H1 (cell line): ENCODE measurements around the gene FIGNL2. TPM values are rescaled to one million over a fixed set of nuclear protein-coding genes. Genes with fewer than 3 reads are reported as not detected.
A peak's percentile ranks its signal among the peaks of the same experiment; 100 is the strongest.

Source experiments
- CTCF ChIA-PET: fragments of 300-600 bp; sonication (Branson Sonifier 250); formaldehyde crosslinking; loops from one replicate; lab custom pipeline; 2021; ENCODE audit not compliant: partially characterized antibody; lab: Charles Lee
- POLR2A ChIA-PET: fragments of 300-600 bp; sonication (Branson Sonifier 250); formaldehyde crosslinking; loops from one replicate; lab custom pipeline; 2021; ENCODE audit warnings: inconsistent platforms; ENCODE audit not compliant: partially characterized antibody; lab: Charles Lee
- DNase-seq, 2 experiments: peaks; one replicate each; pipeline versions ENCODE4 v3.0.0 to v3.0.0-alpha.2; 2010 to 2022; ENCODE audit warnings: low spot score in 2 of 2, low read depth in 1 of 2, mixed read lengths in 1 of 2
- FAIRE-seq: peaks from 2 replicates; lab custom pipeline; 2011; peaks lifted over from hg19 to GRCh38; lab: Jason Lieb, UNC
- H2AFZ ChIP-seq: 2 replicates; pipeline ENCODE4 v1.8.1; 2012; ENCODE audit warnings: low read length, inconsistent platforms
- H2AK5ac ChIP-seq: 2 replicates; pipeline ENCODE4 v1.6.1; 2013; ENCODE audit warnings: low read depth, low read length
- H2BK120ac ChIP-seq: replicated peaks from 2 replicates; pipeline ENCODE3; 2013; ENCODE audit warnings: low read depth, low read length, inconsistent platforms
- H2BK12ac ChIP-seq: 2 replicates; pipeline ENCODE4 v1.6.1; 2013; ENCODE audit warnings: low read depth, low read length
- H2BK15ac ChIP-seq: 2 replicates; pipeline ENCODE4 v1.6.1; 2013; ENCODE audit warnings: low read length
- H2BK20ac ChIP-seq: 2 replicates; pipeline ENCODE4 v1.6.1; 2013; ENCODE audit warnings: low read length
- H2BK5ac ChIP-seq: 2 replicates; pipeline ENCODE4 v1.6.1; 2013; ENCODE audit warnings: low read depth, low read length
- H3K14ac ChIP-seq: 2 replicates; pipeline ENCODE4 v1.6.1; 2013; ENCODE audit warnings: inconsistent platforms; ENCODE audit not compliant: insufficient read length
- H3K18ac ChIP-seq: 2 replicates; pipeline ENCODE4 v1.6.1; 2013; ENCODE audit warnings: low read length; ENCODE audit errors: extremely low read depth
- H3K23ac ChIP-seq: 2 replicates; pipeline ENCODE4 v1.6.1; 2013; ENCODE audit warnings: inconsistent platforms; ENCODE audit not compliant: insufficient read length
- H3K23me2 ChIP-seq: 2 replicates; pipeline ENCODE4 v1.6.1; 2013; ENCODE audit warnings: low read depth, low read length
- H3K27ac ChIP-seq: 2 replicates; pipeline ENCODE4 v1.6.1; 2011; ENCODE audit warnings: low read depth, low read length, inconsistent platforms
- H3K27me3 ChIP-seq, 4 experiments: replicated peaks in 1 of 4; 1 replicate in 1 of 4; 2 replicates in 3 of 4; pipeline versions ENCODE4 v1.6.1 to v1.8.1; 2011 to 2013; ENCODE audit warnings: low read length in 3 of 4, mild to moderate bottlenecking in 3 of 4, inconsistent platforms in 2 of 4, mixed read lengths in 2 of 4, moderate library complexity in 1 of 4; ENCODE audit not compliant: control insufficient read depth in 3 of 4, insufficient read depth in 3 of 4; ENCODE audit errors: extremely low read depth in 1 of 4
- H3K36me3 ChIP-seq, 4 experiments: 2 replicates each; pipeline versions ENCODE4 v1.6.1 to v1.8.1; 2011 to 2013; ENCODE audit warnings: mild to moderate bottlenecking in 4 of 4, low read length in 3 of 4, moderate library complexity in 2 of 4, control low read depth in 1 of 4, inconsistent platforms in 1 of 4; ENCODE audit not compliant: insufficient read depth in 4 of 4, control insufficient read depth in 2 of 4
- H3K4ac ChIP-seq: replicated peaks from 2 replicates; pipeline ENCODE3; 2013; ENCODE audit warnings: low read length, low read depth, mixed read lengths, inconsistent platforms; ENCODE audit not compliant: insufficient read length
- H3K4me1 ChIP-seq, 4 experiments: replicated peaks in 1 of 4; 1 replicate in 1 of 4; 2 replicates in 3 of 4; pipeline versions ENCODE4 v1.6.1 to v1.8.1; 2011 to 2013; ENCODE audit warnings: low read length in 3 of 4, inconsistent platforms in 2 of 4, mixed read lengths in 1 of 4; ENCODE audit not compliant: insufficient read depth in 4 of 4, control insufficient read depth in 3 of 4
- H3K4me2 ChIP-seq, 2 experiments: 2 replicates each; pipeline versions ENCODE4 v1.6.1 to v1.8.1; 2011 to 2013; ENCODE audit warnings: low read depth in 2 of 2, low read length in 2 of 2, control low read depth in 1 of 2, inconsistent platforms in 1 of 2, mild to moderate bottlenecking in 1 of 2; ENCODE audit not compliant: insufficient read depth in 1 of 2
- H3K4me3 ChIP-seq, 4 experiments: fragments of 200-600, 300-600 bp in 1 of 4; sonication (generic), shearing (Covaris generic), sonication (Bioruptor Twin) in 1 of 4; 2 replicates each; pipeline versions ENCODE4 v1.5.1 to v1.8.1; 2011 to 2016; ENCODE audit warnings: low read length in 4 of 4, low read depth in 3 of 4, control low read depth in 2 of 4, inconsistent platforms in 2 of 4, mild to moderate bottlenecking in 2 of 4, mixed read lengths in 1 of 4, moderate library complexity in 1 of 4; ENCODE audit not compliant: insufficient read depth in 2 of 4; ENCODE audit errors: extremely low read depth in 1 of 4
- H3K56ac ChIP-seq: replicated peaks from 2 replicates; pipeline ENCODE3; 2013; ENCODE audit warnings: low read depth, mild to moderate bottlenecking, mixed read lengths, low read length, inconsistent platforms; ENCODE audit not compliant: insufficient read length
- H3K79me1 ChIP-seq: 2 replicates; pipeline ENCODE4 v1.6.1; 2013; ENCODE audit warnings: low read depth, low read length, control low read depth
- H3K79me2 ChIP-seq, 2 experiments: 2 replicates each; pipeline versions ENCODE4 v1.6.1 to v1.8.1; 2012 to 2013; ENCODE audit warnings: low read length in 2 of 2, mild to moderate bottlenecking in 2 of 2, inconsistent platforms in 1 of 2; ENCODE audit not compliant: insufficient read depth in 2 of 2, control insufficient read depth in 1 of 2
- H3K9ac ChIP-seq, 4 experiments: replicated peaks in 1 of 4; 1 replicate in 1 of 4; 2 replicates in 3 of 4; pipeline versions ENCODE4 v1.6.1 to v1.8.1; 2011 to 2013; ENCODE audit warnings: low read depth in 3 of 4, low read length in 3 of 4, control low read depth in 2 of 4, mild to moderate bottlenecking in 2 of 4, moderate library complexity in 2 of 4, inconsistent platforms in 1 of 4; ENCODE audit errors: extremely low read depth in 1 of 4
- H3K9me3 ChIP-seq, 2 experiments: 2 replicates each; pipeline versions ENCODE4 v1.6.1 to v1.8.1; 2012 to 2013; ENCODE audit warnings: mild to moderate bottlenecking in 2 of 2, moderate library complexity in 2 of 2, control low read depth in 1 of 2, inconsistent platforms in 1 of 2, low read depth in 1 of 2, low read length in 1 of 2, mixed read lengths in 1 of 2; ENCODE audit not compliant: insufficient read depth in 2 of 2
- H4K20me1 ChIP-seq, 2 experiments: replicated peaks in 1 of 2; 2 replicates each; pipeline versions ENCODE3 to v1.8.1; 2011 to 2013; ENCODE audit warnings: inconsistent platforms in 2 of 2, low read length in 2 of 2, mild to moderate bottlenecking in 1 of 2; ENCODE audit not compliant: insufficient read depth in 2 of 2, control insufficient read depth in 1 of 2
- H4K5ac ChIP-seq: 2 replicates; pipeline ENCODE4 v1.6.1; 2013; ENCODE audit warnings: low read length, low read depth, mixed read lengths, inconsistent platforms; ENCODE audit not compliant: insufficient read length
- H4K8ac ChIP-seq: 2 replicates; pipeline ENCODE4 v1.8.0; 2013; ENCODE audit warnings: mild to moderate bottlenecking, moderate library complexity, low read length, inconsistent platforms; ENCODE audit not compliant: insufficient read depth; ENCODE audit errors: extremely low read depth
- H4K91ac ChIP-seq: replicated peaks from 2 replicates; pipeline ENCODE3; 2013; ENCODE audit warnings: low read length, mixed read lengths, inconsistent platforms; ENCODE audit not compliant: insufficient read length
- BRCA1 ChIP-seq: IDR thresholded peaks from 2 replicates; pipeline ENCODE4 v1.6.1; 2012; ENCODE audit warnings: low read depth, low read length, improper control_type of control experiment
- GABPA ChIP-seq: IDR thresholded peaks from 2 replicates; pipeline ENCODE4 v1.6.1; 2011; ENCODE audit warnings: mild to moderate bottlenecking, low read length, moderate library complexity, borderline replicate concordance; ENCODE audit not compliant: insufficient read depth
- KDM1A ChIP-seq: fragments of 200-600, 300-600 bp; sonication (generic); IDR thresholded peaks from 2 replicates; pipeline ENCODE4 v1.7.1; 2016; ENCODE audit warnings: mild to moderate bottlenecking, low read length, borderline replicate concordance
- MAX ChIP-seq: IDR thresholded peaks from 2 replicates; pipeline ENCODE4 v1.6.1; 2012; ENCODE audit warnings: inconsistent platforms
- NANOG ChIP-seq: IDR thresholded peaks from 2 replicates; pipeline ENCODE4 v1.6.1; 2011; ENCODE audit warnings: low read length, low read depth, mild to moderate bottlenecking, inconsistent platforms; ENCODE audit not compliant: insufficient read depth, poor library complexity, severe bottlenecking
- RXRA ChIP-seq: IDR thresholded peaks from 2 replicates; pipeline ENCODE4 v1.6.1; 2011; ENCODE audit warnings: low read depth, mild to moderate bottlenecking, low read length, moderate library complexity; ENCODE audit not compliant: insufficient read depth
- SIN3A ChIP-seq, 2 experiments: IDR thresholded peaks in 1 of 2; conservative IDR thresholded peaks in 1 of 2; 2 replicates each; pipeline ENCODE4 v1.6.1; 2011 to 2012; ENCODE audit warnings: low read length in 2 of 2, improper control_type of control experiment in 1 of 2, low read depth in 1 of 2, mild to moderate bottlenecking in 1 of 2
- SIX5 ChIP-seq: IDR thresholded peaks from 2 replicates; pipeline ENCODE4 v1.6.1; 2011; ENCODE audit warnings: mild to moderate bottlenecking, low read depth, low read length
- TAF7 ChIP-seq: optimal IDR thresholded peaks from 2 replicates; pipeline ENCODE3; 2011; ENCODE audit warnings: low read depth, mild to moderate bottlenecking, inconsistent platforms, low read length, moderate library complexity, borderline replicate concordance
- YY1 ChIP-seq: IDR thresholded peaks from 2 replicates; pipeline ENCODE4 v1.6.1; 2011; ENCODE audit warnings: low read depth, mild to moderate bottlenecking, low read length
- WGBS, 2 experiments: shearing (Covaris generic) in 1 of 2; methylation state at CpG; one replicate each; pipeline versions ENCODE4 v1.1.6 to v1.1.7; 2013 to 2015; ENCODE audit warnings: low lambda C conversion rate in 2 of 2, mixed read lengths in 2 of 2, inconsistent platforms in 1 of 2, low coverage in 1 of 2, missing lambda C conversion rate in 1 of 2; ENCODE audit not compliant: insufficient replicate concordance in 2 of 2, insufficient coverage in 1 of 2, insufficient read length in 1 of 2; ENCODE audit errors: extremely low coverage in 1 of 2, missing lambda C conversion rate in 1 of 2; 5-methylcytosine and 5-hydroxymethylcytosine counted together
- polyA plus RNA-seq, 7 experiments: library from polyadenylated mRNA; depleted of rRNA in 3 of 7; stranded (reverse) in 5 of 7; unstranded in 2 of 7; fragments of >200 nt in 5 of 7; fragments of 200-250 nt in 2 of 7; gene quantifications; 1 replicate in 5 of 7; 2 replicates in 1 of 7; 4 replicates in 1 of 7; pipeline versions ENCODE4 v1.2.1 to v1.2.3, GENCODE V29; 2011 to 2013; ENCODE audit warnings: missing spikeins in 2 of 7, mixed read lengths in 2 of 7
- total RNA-seq: library from RNA; stranded (reverse); fragmentation: NEBNext Ultra II Directional; extraction: Animal tissue kit (Norgen Biotek cat#: 25700); gene quantifications from 2 replicates; pipeline ENCODE4 v1.2.1, GENCODE V29; 2021

FIGNL2 gene
- total and polyA plus RNA-seq, 2 of the 8 experiments (the other 6 are each of a cell fraction or from before 2014, with no cell fraction given): 6.5 to 7.1 TPM

GRCh38 chr12:51888316-51889215 lies 40.0 kb upstream of the FIGNL2 start:
- H2BK120ac ChIP-seq: no peak overlapping the region
- POLR2A ChIA-PET: interaction anchor here (1.0 to 1.7 kb wide), 6 partner anchors 24 to 194 kb away, joined by 3 to 6 read pairs (median 3); no protein-coding TSS in a partner anchor
- no peaks in the 10 kb centered on the region for H3K79me2 ChIP-seq
- CTCF ChIA-PET: interaction anchor here (0.6 to 9.1 kb wide), 36 partner anchors 9 to 469 kb away, joined by 3 to 120 read pairs (median 4); partner anchors contain the start of gene ACVRL1
- no peak overlapping the region for H3K23ac ChIP-seq
- H4K5ac ChIP-seq: no peak overlapping the region
- peaks cover 0 to 10% (median 6%) of the 10 kb centered on the region in 4 experiments; a peak in 3 of 7 replicates for H3K27me3 ChIP-seq
- H3K9me3 ChIP-seq: no peaks in the 10 kb centered on the region
- H3K27ac ChIP-seq: no peak overlapping the region
- peak overlapping the region; percentile 77; the same call in 1 of the 2 replicates for H2BK12ac ChIP-seq
- H3K4me1 ChIP-seq: peaks cover 0 to 12% (median 5%) of the 10 kb centered on the region in 4 experiments; a peak in 6 of 7 replicates
- H2AFZ ChIP-seq: 0 out of 2 replicates have a peak overlapping the region, but pooled peaks have one; percentile 5
- H3K14ac ChIP-seq: no peak overlapping the region
- no peak for DNase-seq
- H4K8ac ChIP-seq: no peak overlapping the region
- H3K36me3 ChIP-seq: no peaks in the 10 kb centered on the region; a peak in 1 of 8 replicates
- 0 out of 2 replicates have a peak overlapping the region, but pooled peaks have one; percentile 45 for H2AK5ac ChIP-seq
- H3K23me2 ChIP-seq: no peaks in the 10 kb centered on the region
- no peak overlapping the region for H4K91ac ChIP-seq
- no peak overlapping the region for H3K56ac ChIP-seq
- peak overlapping the region; percentile 36; the same call in 1 of the 2 replicates for H2BK15ac ChIP-seq
- peak overlapping the region; percentile 25; the same call in 1 of the 2 replicates for H2BK5ac ChIP-seq
- H3K4me3 ChIP-seq: peak overlapping the region; percentile 22 to 52 (median 32); a peak in 7 of 8 replicates
- no peak overlapping the region for H3K9ac ChIP-seq
- peak overlapping the region; percentile 62 to 63 for H3K4me2 ChIP-seq
- WGBS, 2 experiments: 73% methylated on average over 15 of the region's 15 CpGs; no CpG with 5 or more reads in 1 of the 2 experiments
- peak overlapping the region; percentile 76; the same call in 1 of the 2 replicates for H2BK20ac ChIP-seq
- FAIRE-seq: no peak
- no peak overlapping the region for H3K4ac ChIP-seq
- no peaks in the 10 kb centered on the region for H4K20me1 ChIP-seq
- H3K79me1 ChIP-seq: no peaks in the 10 kb centered on the region
- H3K18ac ChIP-seq: no peak overlapping the region; the same call in 1 of the 2 replicates
- TF ChIP-seq GABPA (no peak), MAX (no peak), YY1 (no peak), RXRA (no peak), KDM1A (no peak), SIN3A (conservative IDR thresholded peaks at IDR 0.05 in 1 of 2, IDR thresholded peaks at IDR 0.05 in 1 of 2; ENCODE audit: low read depth in 1 of 2, low read length in 2 of 2) (no peak), SIX5 (no peak), BRCA1 (no peak), TAF7 (no peak), NANOG (no peak)
